HG02759 (cell line): ENCODE results near the gene SEL1L3.

Experiments used
- ATAC-seq: cut with Tn5 transposase; IDR thresholded peaks from one replicate; pipeline ENCODE4 v1.9.1; 2021; ENCODE audit warnings: mild to moderate bottlenecking, moderate library complexity; ENCODE audit not compliant: unreplicated experiment

Gene SEL1L3

GRCh38 chr4:25821267-25821666, 41.5 kb downstream of the SEL1L3 start:
- no peak for ATAC-seq

- no peak for ATAC-seq
Observed at GRCh38 chr4:25818876-25819275, 43.9 kb downstream of the SEL1L3 start.

GRCh38 chr4:25818371-25818871, 44.4 kb downstream of the SEL1L3 start:
- ATAC-seq: no peak

GRCh38 chr4:25817059-25817681, 45.6 kb downstream of the SEL1L3 start:
- no peak for ATAC-seq

GRCh38 chr4:25816591-25817058, 46.2 kb downstream of the SEL1L3 start:
- no peak for ATAC-seq

- ATAC-seq: no peak
Observed at GRCh38 chr4:25815586-25815985, 47.2 kb downstream of the SEL1L3 start.

- no peak for ATAC-seq
Observed at GRCh38 chr4:25814301-25815136, 48.3 kb downstream of the SEL1L3 start.

GRCh38 chr4:25813448-25814106, 49.2 kb downstream of the SEL1L3 start:
- ATAC-seq: no peak

GRCh38 chr4:25811841-25812240, 50.9 kb downstream of the SEL1L3 start:
- no peak for ATAC-seq

GRCh38 chr4:25811374-25811690, 51.5 kb downstream of the SEL1L3 start:
- ATAC-seq: no peak

- ATAC-seq: no peak
Observed at GRCh38 chr4:25810461-25811373, 52.1 kb downstream of the SEL1L3 start.

- no peak for ATAC-seq
Observed at GRCh38 chr4:25809996-25810395, 52.8 kb downstream of the SEL1L3 start.

- ATAC-seq: no peak
Observed at GRCh38 chr4:25807102-25807728, 55.6 kb downstream of the SEL1L3 start.

GRCh38 chr4:25805255-25805860, 57.4 kb downstream of the SEL1L3 start:
- no peak for ATAC-seq

- no peak for ATAC-seq
Observed at GRCh38 chr4:25803720-25804225, 59.0 kb downstream of the SEL1L3 start.

- no peak for ATAC-seq
Observed at GRCh38 chr4:25801594-25801993, 61.2 kb downstream of the SEL1L3 start.

GRCh38 chr4:25800245-25800644, 62.5 kb downstream of the SEL1L3 start:
- no peak for ATAC-seq

GRCh38 chr4:25799522-25799921, 63.3 kb downstream of the SEL1L3 start:
- no peak for ATAC-seq

GRCh38 chr4:25797136-25797535, 65.7 kb downstream of the SEL1L3 start:
- no peak for ATAC-seq
